Coronary artery (tissue), 2 donors: Measurements from ENCODE around the gene PFKP.

Source experiments
- DNase-seq: peaks from one replicate; pipeline ENCODE4 v3.0.0-alpha.2; 2017; ENCODE audit warnings: low spot score
- H3K27ac ChIP-seq, 2 donors: fragments of 200-600 bp; sonication (generic); one replicate each; pipeline ENCODE4 v1.5.1; 2016 to 2019
- H3K4me3 ChIP-seq: fragments of 200-600 bp; sonication (generic); 2 replicates; pipeline ENCODE4 v1.5.1; 2016; ENCODE audit warnings: mild to moderate bottlenecking, moderate library complexity
- TF ChIP-seq, protein P1 (sequence below): fragments of 200-600 bp; sonication (generic); IDR thresholded peaks from one replicate; pipeline ENCODE4 v1.5.1; 2019; ENCODE audit warnings: antibody characterized with exemption

The PFKP gene

GRCh38 chr10:3069876-3070275 is 2.5 kb downstream of the PFKP start:
- DNase-seq: no peak
- Histone ChIP-seq H3K4me3 (no peak overlapping the region), H3K27ac (no peak overlapping the region)
- TF ChIP-seq, protein P1, sequence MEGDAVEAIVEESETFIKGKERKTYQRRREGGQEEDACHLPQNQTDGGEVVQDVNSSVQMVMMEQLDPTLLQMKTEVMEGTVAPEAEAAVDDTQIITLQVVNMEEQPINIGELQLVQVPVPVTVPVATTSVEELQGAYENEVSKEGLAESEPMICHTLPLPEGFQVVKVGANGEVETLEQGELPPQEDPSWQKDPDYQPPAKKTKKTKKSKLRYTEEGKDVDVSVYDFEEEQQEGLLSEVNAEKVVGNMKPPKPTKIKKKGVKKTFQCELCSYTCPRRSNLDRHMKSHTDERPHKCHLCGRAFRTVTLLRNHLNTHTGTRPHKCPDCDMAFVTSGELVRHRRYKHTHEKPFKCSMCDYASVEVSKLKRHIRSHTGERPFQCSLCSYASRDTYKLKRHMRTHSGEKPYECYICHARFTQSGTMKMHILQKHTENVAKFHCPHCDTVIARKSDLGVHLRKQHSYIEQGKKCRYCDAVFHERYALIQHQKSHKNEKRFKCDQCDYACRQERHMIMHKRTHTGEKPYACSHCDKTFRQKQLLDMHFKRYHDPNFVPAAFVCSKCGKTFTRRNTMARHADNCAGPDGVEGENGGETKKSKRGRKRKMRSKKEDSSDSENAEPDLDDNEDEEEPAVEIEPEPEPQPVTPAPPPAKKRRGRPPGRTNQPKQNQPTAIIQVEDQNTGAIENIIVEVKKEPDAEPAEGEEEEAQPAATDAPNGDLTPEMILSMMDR: no peak

DNA sequence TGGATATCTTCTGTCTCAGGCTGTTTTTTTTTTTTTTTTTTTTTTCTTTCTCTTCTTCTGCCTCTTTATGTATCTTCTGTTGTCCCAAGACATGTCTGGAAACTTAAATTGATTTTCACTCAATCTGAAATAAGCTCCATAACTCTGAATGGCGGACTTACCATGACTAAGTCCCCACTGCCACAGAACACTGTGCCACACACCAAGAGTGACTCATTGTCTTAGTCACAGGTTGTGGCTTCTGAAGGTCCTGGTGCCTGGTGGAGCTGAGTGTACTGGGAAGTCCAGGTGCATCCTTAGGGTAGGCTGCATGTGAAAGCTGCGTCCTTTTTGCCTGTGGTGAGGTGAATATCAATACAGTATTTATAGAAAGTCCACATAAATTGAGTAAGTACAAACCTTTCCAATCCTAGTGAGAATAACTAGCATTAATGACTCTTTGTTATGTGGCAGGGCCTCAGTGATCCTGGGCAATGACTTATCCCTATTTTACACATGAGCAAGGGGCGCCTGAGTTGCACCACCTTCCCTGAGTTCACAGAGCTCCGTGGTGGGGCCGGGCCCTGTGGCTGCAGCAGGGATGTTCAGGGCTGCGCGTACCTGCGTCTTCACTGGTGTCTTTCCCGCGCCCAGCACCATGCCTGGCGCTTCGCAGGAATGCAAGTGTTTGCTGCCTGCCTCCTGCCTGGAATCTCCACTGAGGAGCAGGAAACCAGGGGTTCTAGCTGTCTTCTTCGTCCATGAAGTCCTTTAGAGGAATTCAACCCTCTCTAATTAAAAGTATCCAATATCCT is 4.3 kb downstream of the PFKP start:
- no peak overlapping the region for H3K27ac ChIP-seq
- TF ChIP-seq, protein P1: no peak
- H3K4me3 ChIP-seq: no peak overlapping the region
- no peak for DNase-seq

DNA sequence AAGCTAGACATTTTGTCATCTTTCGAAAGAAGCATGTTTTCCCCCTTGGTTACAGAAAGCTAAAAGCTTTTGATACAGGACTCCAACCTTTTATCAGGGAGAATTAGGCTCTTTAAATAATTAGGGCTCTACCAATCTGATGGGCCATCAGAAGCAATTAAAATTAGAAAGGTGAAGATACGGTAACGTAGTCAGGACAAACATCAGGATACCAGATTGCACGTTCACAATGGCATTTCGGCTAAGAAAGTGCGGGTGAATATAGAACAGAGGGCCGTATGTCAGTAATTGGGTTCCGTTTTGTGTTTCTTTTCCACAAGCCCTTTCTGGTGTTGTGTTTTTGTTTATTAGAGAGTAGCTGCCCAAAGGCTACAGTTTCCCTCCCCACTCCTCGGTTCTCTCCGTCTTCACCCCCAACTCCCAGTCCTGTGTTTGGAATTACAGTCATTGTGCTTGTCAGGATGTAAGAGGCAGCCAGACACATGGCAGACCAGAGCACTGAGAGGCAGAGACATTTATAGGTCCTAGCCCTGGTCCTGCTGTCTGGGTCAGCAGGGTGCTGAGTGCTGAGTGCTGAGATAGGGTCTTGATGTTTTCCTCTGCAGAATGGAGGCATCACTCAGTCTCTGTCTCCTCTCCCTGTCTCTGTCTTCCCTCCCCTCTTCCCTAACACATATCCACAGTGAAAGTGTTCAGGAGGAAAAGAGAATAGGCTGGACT is 5.5 kb downstream of the PFKP start:
- Histone ChIP-seq H3K27ac (no peak overlapping the region), H3K4me3 (no peak overlapping the region)
- no peak for DNase-seq
- TF ChIP-seq, protein P1: no peak

DNA sequence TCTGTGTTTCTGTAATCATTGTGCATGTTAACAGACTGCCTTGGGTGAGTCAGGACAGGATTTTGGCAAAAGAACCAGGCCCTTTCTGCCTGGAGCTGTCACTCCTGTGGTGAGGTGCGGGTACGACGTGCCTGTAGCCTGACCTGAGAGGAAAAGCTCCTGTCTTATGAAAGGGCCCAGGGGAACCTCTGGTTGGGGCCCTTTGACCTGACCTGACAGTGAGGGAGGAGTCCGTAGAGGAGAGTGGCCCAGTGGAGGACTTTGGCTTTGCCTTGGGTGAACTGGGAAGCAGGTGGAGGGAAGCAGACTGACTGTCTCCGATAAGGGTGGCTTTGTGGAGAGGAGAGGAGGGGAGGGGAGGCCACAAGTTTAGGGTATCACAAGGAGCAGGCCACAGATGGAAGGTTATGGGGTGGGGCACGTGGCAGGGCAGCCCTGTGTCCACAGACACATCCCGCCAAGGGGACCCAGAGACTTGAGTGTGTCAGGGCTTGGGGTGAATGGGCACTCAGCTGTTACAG is 6.9 kb downstream of the PFKP start:
- no peak for DNase-seq
- no peak overlapping the region for H3K27ac ChIP-seq
- TF ChIP-seq, protein P1: no peak
- no peak overlapping the region for H3K4me3 ChIP-seq

- H3K4me3 ChIP-seq: no peak overlapping the region
- TF ChIP-seq, protein P1: no peak
- no peak for DNase-seq
- H3K27ac ChIP-seq: no peak overlapping the region
These were observed 7.7 kb downstream of the PFKP start for GRCh38 chr10:3074985-3075600.

DNA sequence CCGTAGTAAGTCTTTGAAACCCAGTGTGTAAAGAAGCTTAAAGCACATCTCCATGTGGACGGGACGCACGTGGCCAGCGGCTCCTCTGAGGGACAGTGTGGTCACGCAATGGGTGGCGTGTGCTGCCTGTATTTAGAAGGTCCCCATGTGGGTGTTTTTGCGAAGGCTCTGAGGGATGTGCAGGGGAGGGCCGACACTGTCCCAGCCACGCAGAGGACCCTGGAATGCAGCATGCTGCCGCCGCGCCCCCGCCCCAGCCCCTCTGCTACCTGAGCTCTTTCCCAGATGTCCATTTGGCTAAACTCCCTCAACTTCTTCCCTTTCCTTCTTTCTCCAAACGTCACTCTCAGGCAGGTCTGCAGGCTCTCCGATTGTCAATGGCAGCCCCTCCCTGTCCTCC is 8.8 kb downstream of the PFKP start:
- H3K27ac ChIP-seq: no peak overlapping the region
- no peak overlapping the region for H3K4me3 ChIP-seq
- DNase-seq: no peak
- TF ChIP-seq, protein P1: no peak
